Glomerular endothelial cell (primary cell): ENCODE measurements around the gene DHX34. TPM values are rescaled to one million over a fixed set of nuclear protein-coding genes. Genes with fewer than 3 reads are reported as not detected.
A peak's percentile ranks its signal among the peaks of the same experiment; 100 is the strongest.
"Not testable (repeated sequence)": the region's sequence is repeated elsewhere in the genome, so short reads cannot be mapped to it uniquely, and the experiment has no call there.

Source experiments
- DNase-seq: peaks from one replicate; pipeline ENCODE4 v3.0.0-alpha.2; 2011; ENCODE audit warnings: low read depth, low spot score; ENCODE audit errors: extremely low read depth
- total RNA-seq: library from RNA; depleted of rRNA; stranded (reverse); fragments of >200 nt; gene quantifications from 2 replicates; pipeline ENCODE4 v1.2.3, GENCODE V29; 2015

The DHX34 gene
- 13.9 and 21.6 TPM in 2 replicates for total RNA-seq

DNA sequence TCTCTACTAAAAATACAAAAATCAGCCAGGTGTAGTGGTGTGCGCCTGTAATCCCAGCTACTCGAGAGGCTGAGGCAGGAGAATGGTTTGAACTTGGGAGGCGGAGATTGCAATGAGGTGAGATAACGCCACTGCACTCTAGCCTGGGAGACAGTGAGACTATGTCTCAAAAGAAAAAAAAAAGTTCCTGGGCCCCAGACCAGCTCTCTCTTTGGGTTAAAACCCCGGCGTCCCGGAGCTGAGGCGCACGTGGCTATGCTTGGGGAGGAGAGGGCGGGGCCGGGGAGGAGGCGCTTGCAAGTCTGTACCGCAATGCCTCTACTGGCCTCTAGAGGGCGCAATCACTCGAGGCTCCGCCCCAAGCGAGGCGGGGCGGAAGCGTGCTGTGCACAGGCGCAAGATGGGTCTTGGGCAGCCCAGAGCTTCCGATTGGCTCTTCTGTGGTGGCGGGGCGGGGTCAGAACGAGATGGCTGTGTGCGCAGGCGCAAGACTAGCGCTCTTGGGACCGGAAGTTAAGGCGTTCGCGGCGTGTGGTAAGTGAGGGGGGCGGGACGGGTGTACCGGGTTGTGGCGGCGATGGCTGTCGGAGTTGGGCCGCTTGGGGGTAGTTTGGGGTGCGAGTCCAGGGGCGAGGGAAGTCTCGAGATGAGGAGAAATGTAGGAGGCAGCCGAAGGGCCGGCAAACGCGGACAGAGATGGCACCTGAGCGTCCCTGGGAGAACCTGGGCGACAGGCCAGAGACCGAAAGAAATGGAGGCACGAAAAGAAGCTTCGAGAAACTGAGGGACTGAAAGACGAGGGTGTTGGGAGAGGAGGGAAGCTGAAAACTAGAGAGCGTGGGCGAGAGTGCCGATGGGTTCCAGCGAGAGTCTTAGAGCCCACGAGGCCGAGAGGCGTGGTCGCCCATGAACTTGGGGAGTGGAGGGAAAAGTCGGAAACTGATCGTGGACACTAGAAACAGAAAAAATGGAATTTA lies at the start of gene DHX34:
DHX34 (plus strand) TSS at position 497 of the 977 bp plus-strand sequence. CDS start 3,716 bp downstream, outside the sequence.
- peak; percentile 86 for DNase-seq

DNA sequence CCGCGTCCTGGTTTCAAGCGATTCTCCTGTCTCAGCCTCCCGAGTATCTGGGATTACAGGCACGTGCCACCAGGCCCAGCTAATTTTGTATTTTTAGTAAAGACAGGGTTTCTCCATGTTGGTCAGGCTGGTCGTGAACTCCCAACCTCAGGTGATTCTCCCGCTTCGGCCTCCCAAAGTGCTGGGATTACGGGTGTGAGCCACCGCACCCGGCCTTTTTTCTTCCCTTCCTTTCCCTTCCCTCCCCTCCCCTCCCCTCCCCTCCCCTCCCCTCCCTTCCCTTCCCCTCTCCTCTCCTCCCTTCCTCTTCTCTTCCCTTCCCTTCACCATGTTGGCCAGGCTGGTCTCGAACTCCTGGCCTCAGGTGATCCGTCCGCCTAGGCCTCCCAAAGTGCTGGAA lies 48.2 kb upstream of the DHX34 start:
- DNase-seq: not testable (repeated sequence)

DNA sequence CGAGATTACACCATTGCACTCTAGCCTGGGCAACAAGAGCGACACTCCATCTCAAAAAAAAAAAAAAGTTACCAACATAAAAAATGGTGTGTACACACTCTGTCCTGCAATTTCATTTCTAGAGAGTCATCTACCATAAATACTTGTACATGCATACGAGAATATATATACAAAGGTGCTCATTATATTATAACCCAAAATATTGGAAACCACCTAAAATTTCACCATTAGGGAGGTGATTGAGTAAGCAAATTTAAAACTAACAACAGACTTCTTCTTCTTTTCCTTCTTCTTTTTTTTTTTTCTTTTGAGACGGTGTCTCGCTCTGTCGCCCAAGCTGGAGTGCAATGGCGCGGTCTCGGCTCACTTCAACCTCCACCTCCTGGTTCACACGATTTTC lies 46.9 kb upstream of the DHX34 start:
- no peak for DNase-seq

DNA sequence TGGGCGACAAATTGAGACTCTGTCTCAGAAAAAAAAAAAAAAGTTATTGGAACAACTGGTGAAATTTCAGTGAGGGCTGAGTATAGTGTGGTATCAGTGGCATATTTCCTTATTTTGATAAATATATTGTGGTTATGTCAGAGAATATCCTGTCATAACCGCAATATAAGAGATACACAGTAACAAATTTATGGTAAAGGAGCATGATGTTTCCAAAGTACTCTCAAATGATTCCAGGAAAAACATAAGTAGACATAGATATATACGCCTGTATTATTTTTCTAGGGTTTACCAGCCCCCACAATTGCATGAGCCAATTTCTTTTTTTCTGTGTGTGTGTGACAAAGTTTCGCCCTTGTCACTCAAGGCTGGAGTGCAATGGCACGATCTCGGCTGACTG lies 45.1 kb upstream of the DHX34 start:
- DNase-seq: no peak

DNA sequence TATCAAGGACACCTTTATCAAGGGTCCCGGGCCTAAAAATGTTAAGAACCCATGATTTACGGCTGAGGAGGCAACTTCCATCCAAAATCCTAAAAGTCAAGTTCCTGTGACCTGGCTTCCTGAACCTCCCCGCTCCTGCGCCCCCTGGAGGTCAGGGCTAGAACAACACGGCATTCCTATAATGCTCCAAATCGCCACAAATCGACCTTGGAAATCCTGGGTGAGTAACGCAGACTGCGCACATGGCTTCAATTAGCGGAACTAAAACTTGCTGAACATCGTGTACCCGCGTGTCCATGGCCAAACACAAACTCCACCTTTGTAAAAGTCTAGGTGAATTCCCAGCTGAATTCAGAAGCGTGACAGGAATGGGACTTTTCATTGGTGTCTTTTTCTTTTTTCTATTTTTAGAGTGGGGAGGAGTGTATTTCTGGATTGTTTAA lies 43.8 kb upstream of the DHX34 start:
- no peak for DNase-seq

GRCh38 chr19:47306303-47306702 lies 42.8 kb upstream of the DHX34 start:
- no peak for DNase-seq

GRCh38 chr19:47309038-47309437 lies 40.1 kb upstream of the DHX34 start:
- DNase-seq: no peak

DNA sequence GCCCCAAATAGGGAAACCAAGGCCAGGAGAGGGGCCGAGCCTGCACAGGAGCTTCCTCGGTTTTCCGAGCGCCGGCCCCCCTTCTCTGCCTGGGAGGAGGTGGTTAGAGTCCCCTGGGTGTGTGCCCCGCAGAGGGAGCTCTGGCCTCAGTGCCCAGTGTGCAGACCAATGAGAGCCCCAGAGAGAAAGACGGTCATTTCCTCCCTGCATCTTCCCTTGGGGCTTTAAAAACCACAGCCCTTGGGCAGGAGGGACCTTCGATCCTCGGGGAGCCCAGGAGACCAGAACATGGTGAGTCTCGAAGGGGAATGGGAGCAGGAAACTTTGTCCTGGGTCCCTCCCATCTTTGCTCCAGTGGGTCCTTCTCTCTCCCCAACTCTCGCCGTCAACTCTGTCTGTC lies 39.5 kb upstream of the DHX34 start, which contains the start of gene C5AR1:
C5AR1 (plus strand) TSS at position 254 of the 400 bp plus-strand sequence; CDS start at position 289, 35 bp downstream.
- DNase-seq: no peak

- DNase-seq: no peak
Observed at GRCh38 chr19:47310323-47310722, 38.8 kb upstream of the DHX34 start.

DNA sequence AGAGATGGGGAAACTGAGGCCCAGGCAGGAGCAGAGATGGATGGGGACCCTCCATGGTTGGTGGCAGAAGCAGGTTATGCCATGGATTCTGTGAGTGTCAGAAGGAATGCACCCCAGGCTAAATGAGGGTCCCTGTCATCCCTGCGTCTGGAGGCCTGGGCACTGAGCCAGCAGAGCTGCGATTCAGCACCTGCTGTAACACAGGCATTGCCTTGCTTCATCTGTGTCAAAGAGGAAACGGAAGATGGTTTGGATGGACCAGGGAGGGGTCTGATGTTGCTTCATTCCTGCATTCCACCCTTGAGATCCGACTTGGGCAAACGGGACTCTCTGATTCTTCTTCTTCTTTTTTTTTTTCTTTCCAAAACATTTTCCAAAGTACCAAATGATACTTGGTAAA lies 38.3 kb upstream of the DHX34 start:
- no peak for DNase-seq

DNA sequence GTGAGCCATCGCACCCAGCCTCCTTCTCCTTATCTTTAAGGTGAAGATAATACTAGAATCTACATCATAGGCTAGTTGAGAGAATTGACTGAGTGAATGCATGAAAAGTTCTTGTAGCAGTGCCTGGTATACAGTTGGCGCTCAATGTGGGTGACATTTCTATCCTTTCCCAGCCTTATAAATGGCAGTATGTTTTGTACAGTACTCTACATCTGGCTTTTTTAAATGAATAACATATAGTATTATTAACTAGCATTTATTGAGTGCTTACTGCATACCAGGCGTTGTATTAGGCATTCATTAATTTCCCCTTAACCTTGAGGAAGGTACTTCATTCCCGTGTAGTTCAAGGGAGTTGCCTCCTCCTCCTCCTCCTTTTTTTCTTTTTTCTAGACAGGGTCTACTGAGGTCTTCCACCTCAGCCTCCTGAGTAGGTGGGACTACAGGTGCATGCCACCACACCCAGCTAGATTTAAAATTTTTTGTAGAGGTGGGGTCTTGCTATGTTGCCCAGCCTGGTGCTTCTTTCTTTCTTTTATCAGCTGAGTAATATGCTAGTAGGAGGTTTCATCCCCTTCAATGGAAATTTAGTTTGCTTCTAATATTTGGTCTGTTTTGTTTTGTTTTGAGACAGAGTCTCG lies 36.6 kb upstream of the DHX34 start:
- DNase-seq: no peak

DNA sequence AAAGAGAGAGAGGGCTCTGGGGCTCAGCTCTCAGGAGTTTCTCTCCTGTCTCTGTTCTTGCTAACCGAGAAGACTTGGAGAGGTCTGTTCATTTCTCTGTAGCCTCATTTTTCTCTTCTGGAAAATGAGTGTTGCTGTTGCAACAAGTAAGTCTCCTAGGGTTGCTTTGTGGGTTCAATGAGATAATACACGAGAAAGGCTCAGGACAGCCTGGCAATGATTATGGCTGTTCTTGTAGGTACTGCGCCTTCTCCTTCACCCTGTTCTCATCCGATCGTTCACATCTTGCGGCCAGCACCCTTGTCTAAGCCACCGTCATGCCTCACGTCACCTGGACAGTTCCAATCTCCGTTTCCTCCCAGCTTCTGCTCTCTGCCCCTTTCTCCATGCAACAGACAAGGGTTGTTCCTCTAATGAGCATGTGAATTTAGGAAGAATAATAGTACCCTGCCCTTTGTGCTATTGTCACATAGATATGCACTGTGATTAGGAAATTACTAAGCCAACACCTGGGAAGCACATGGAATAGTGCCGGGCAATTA lies 35.3 kb upstream of the DHX34 start:
- no peak for DNase-seq

DNA sequence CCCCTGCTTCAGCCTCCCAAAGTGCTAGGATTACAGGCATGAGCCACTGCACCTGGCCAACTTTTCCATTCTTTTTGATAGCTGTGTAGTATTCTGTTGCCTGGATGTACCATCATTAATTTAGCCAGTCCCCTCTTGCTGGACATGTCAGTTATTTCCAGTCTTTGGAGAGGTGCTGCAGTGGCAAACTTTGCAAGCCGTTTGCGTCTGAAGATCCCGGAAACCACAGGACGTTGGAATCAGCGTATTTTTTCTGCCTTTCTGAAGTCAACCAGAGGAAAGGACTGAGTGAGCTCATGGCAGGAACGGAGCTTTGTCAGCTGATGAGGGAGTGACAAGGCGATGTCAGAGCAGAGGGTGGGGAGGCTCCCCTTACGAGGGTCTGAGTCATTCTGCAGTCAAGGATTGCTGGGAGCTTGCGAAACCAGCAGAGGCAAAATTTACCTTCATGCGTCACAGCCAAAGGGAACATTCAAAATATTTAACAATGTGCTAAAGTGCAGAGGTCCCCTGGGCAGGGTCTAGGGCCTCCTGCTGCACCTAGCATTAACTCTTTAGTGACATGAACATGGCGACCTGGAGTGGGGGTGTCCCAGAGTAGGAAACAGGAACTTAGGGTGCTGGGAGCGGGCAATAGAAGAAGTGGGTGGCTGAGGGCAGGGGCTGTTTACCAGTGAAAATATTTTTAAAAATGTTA lies 33.8 kb upstream of the DHX34 start:
- DNase-seq: no peak

GRCh38 chr19:47316513-47316912 lies 32.6 kb upstream of the DHX34 start:
- no peak for DNase-seq

GRCh38 chr19:47319923-47320871 lies 28.9 kb upstream of the DHX34 start:
- DNase-seq: no peak

- no peak for DNase-seq
Observed at GRCh38 chr19:47321630-47322029, 27.5 kb upstream of the DHX34 start.

DNA sequence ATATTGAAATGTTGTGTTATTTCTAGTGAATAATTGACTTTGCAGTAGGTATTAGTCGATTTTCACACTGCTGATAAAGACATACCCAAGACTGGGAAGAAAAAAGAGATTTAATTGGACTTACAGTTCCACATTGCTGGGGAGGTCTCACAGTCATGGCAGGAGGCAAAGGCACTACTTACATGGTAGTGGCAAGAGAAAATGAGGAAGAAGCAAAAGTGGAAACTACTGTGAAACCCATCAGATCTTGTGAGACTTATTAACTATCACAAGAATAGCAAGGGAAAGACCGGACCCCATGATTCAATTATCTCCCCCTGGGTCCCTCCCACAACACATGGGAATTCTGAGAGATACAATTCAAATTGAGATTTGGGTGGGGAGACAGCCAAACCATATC lies 27.1 kb upstream of the DHX34 start:
- DNase-seq: no peak

GRCh38 chr19:47323409-47323808 lies 25.7 kb upstream of the DHX34 start:
- no peak for DNase-seq

DNA sequence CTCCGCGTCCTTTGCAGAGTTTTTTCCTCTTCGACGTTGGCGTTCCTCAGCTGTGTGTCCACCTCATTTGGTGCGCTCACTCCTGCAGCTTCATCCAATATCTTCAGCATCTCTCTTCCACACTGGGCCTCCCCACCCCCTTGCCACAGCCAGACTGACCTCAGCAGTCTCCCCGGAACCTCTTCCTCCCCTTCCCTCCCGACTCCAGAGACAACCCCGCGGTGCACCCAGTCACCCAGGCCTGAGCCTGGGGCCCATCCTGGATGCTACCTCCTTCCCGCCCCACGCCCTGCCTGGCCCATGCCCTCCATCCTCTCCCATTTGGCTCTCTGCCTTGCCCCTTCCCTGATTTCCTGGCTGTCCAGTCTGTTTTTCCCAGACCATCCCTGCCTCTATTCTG lies 25.2 kb upstream of the DHX34 start:
- no peak for DNase-seq

DNA sequence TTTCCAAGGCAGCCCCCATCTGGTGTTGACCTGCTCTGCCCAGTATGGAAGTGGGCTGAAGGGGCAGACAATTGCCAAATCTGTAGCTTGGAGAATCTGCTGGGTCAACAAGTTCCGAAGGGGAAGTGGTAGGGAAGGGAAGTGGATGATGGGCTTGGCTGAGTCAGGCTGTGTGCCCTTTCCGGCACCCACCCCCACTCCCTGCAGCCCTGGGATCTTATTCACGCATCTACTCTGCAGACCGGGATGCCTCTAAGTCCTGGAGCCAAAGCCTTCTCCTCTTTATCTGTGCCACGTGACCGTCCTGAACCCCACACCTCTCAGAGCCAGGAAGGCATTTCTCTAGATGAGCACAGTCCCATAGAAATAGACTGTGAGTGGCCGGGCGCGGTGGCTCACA lies 24.6 kb upstream of the DHX34 start:
- DNase-seq: no peak
